Memory B cell (primary cell): Measurements from ENCODE around the gene TFAP2B.

Source experiments
- ATAC-seq: fragments of 150-1000 bp; cut with Tn5 transposase; 2 replicates; pipeline ENCODE4 v1.10.0; 2021; ENCODE audit warnings: low read depth, mild to moderate bottlenecking, moderate library complexity
- DNase-seq, 2 donors: peaks; one replicate each; pipeline ENCODE4 v3.0.0; 2022; ENCODE audit warnings: low spot score in 2 of 2
- H3K27ac Mint-ChIP-seq: one replicate; pipeline ENCODE4 v1.8.0; 2022; ENCODE audit warnings: mild to moderate bottlenecking, moderate library complexity, mixed read lengths
- H3K27me3 Mint-ChIP-seq: one replicate; pipeline ENCODE4 v1.8.0; 2022; ENCODE audit warnings: mixed read lengths
- H3K36me3 Mint-ChIP-seq: one replicate; pipeline ENCODE4 v1.8.0; 2022; ENCODE audit warnings: mild to moderate bottlenecking, mixed read lengths
- H3K4me1 Mint-ChIP-seq: one replicate; pipeline ENCODE4 v1.8.0; 2022; ENCODE audit warnings: mixed read lengths
- H3K4me3 Mint-ChIP-seq: one replicate; pipeline ENCODE4 v1.8.0; 2022; ENCODE audit warnings: mild to moderate bottlenecking, moderate library complexity, mixed read lengths
- H3K9me3 Mint-ChIP-seq: one replicate; pipeline ENCODE4 v1.8.0; 2022; ENCODE audit warnings: mixed read lengths

TFAP2B gene

GRCh38 chr6:50889497-50889896 is 70.8 kb downstream of the TFAP2B start:
- H3K4me3 Mint-ChIP-seq: no peak overlapping the region
- ATAC-seq (no peak), DNase-seq (no peak)
- H3K27me3 Mint-ChIP-seq: no peaks in the 10 kb centered on the region
- H3K4me1 Mint-ChIP-seq: no peaks in the 10 kb centered on the region
- no peaks in the 10 kb centered on the region for H3K9me3 Mint-ChIP-seq
- no peak overlapping the region for H3K27ac Mint-ChIP-seq
- no peaks in the 10 kb centered on the region for H3K36me3 Mint-ChIP-seq

- no peaks in the 10 kb centered on the region for H3K4me1 Mint-ChIP-seq
- no peaks in the 10 kb centered on the region for H3K27me3 Mint-ChIP-seq
- no peaks in the 10 kb centered on the region for H3K36me3 Mint-ChIP-seq
- H3K9me3 Mint-ChIP-seq: no peaks in the 10 kb centered on the region
- H3K4me3 Mint-ChIP-seq: no peak overlapping the region
- no peak overlapping the region for H3K27ac Mint-ChIP-seq
- DNase-seq: no peak
- ATAC-seq: no peak
Measured at GRCh38 chr6:50889935-50890334, 71.3 kb downstream of the TFAP2B start.

- Mint-ChIP-seq H3K9me3 (peaks cover 3% of the 10 kb centered on the region), H3K27ac (no peak overlapping the region), H3K4me3 (no peak overlapping the region), H3K27me3 (no peaks in the 10 kb centered on the region), H3K36me3 (no peaks in the 10 kb centered on the region), H3K4me1 (no peaks in the 10 kb centered on the region)
- no peak for ATAC-seq
- DNase-seq: no peak
Measured at GRCh38 chr6:50890579-50890978, 71.9 kb downstream of the TFAP2B start.

- ATAC-seq (no peak), DNase-seq (no peak)
- Mint-ChIP-seq H3K36me3 (no peaks in the 10 kb centered on the region), H3K4me1 (no peaks in the 10 kb centered on the region), H3K27me3 (no peaks in the 10 kb centered on the region), H3K27ac (no peak overlapping the region), H3K9me3 (peaks cover 3% of the 10 kb centered on the region), H3K4me3 (no peak overlapping the region)
Measured at GRCh38 chr6:50891290-50891689, 72.6 kb downstream of the TFAP2B start.
